Fibroblast of mammary gland (primary cell): Measurements from ENCODE around the gene PRKD3.

Experiments used
- DNase-seq: peaks from one replicate; pipeline ENCODE4 v3.0.0-alpha.2; 2010; ENCODE audit warnings: low read depth
- H3K4me3 ChIP-seq: 2 replicates; pipeline ENCODE4 v1.5.1; 2011; ENCODE audit warnings: low read depth, mild to moderate bottlenecking, low read length, moderate library complexity; ENCODE audit not compliant: control insufficient read depth
- TF ChIP-seq, protein P1 (sequence below): conservative IDR thresholded peaks from 2 replicates; pipeline ENCODE4 v1.5.1; 2011; ENCODE audit warnings: low read depth, low read length, inconsistent platforms; ENCODE audit not compliant: control insufficient read depth, insufficient read depth

Gene PRKD3

GRCh38 chr2:37325625-37326071 is 1.0 kb upstream of the PRKD3 start:
- H3K4me3 ChIP-seq: peak overlapping the region; percentile 76
- TF ChIP-seq, protein P1, sequence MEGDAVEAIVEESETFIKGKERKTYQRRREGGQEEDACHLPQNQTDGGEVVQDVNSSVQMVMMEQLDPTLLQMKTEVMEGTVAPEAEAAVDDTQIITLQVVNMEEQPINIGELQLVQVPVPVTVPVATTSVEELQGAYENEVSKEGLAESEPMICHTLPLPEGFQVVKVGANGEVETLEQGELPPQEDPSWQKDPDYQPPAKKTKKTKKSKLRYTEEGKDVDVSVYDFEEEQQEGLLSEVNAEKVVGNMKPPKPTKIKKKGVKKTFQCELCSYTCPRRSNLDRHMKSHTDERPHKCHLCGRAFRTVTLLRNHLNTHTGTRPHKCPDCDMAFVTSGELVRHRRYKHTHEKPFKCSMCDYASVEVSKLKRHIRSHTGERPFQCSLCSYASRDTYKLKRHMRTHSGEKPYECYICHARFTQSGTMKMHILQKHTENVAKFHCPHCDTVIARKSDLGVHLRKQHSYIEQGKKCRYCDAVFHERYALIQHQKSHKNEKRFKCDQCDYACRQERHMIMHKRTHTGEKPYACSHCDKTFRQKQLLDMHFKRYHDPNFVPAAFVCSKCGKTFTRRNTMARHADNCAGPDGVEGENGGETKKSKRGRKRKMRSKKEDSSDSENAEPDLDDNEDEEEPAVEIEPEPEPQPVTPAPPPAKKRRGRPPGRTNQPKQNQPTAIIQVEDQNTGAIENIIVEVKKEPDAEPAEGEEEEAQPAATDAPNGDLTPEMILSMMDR: no peak
- DNase-seq: peak; percentile 12

DNA sequence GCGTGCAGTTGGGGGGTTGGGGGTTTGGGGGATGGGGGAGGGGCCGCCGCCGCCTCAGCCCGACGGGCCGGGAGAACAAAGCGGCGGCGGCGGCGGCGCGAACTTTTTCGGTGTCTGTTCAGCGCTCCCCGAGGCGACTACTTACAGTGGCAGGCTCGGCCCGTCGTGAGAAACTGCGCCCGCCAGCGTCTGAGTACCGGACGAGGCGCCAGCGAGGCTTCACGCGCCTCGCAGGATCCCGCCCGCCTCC is 172 bp downstream of the PRKD3 start:
- TF ChIP-seq, protein P1: no peak
- peak overlapping the region; percentile 87 for H3K4me3 ChIP-seq
- DNase-seq: peak; percentile 59

DNA sequence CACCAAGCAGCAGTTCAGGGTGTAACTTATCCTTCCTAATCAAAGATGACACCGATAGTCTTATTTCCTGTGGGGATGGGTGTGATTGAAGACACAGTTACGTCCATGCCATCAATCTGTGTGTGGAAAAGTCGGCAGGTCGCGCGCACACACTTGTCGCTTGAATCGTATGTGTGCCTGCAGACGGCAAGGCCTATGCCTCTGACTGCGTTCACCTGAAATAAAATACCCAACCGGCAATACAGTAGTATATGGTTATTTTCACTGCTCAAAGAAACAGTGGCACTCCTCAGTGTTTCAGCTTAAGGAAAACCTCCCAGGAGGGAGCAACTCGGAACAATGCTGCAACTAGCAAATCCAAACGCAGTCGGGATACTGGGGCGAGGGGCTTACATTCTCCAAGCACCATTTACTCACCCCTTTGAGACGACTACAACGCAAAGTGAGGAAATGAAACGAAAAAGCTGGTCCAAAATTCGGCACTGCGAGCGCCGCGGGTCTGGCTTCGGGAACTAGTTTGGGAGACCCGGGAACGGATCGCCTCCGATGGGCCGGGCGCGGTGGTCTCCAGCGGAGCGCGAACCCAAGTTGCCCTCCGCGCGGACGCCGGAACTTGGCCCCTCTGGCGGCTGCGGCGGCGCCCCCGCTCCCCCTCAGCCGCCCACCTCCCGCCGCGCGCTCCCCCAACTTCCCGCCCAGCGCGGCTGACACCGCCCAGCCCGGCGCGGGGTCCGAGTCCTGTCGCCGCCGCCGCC is 675 bp downstream of the PRKD3 start:
- TF ChIP-seq, protein P1: no peak
- H3K4me3 ChIP-seq: peak overlapping the region; percentile 87
- peak; percentile 31 for DNase-seq

DNA sequence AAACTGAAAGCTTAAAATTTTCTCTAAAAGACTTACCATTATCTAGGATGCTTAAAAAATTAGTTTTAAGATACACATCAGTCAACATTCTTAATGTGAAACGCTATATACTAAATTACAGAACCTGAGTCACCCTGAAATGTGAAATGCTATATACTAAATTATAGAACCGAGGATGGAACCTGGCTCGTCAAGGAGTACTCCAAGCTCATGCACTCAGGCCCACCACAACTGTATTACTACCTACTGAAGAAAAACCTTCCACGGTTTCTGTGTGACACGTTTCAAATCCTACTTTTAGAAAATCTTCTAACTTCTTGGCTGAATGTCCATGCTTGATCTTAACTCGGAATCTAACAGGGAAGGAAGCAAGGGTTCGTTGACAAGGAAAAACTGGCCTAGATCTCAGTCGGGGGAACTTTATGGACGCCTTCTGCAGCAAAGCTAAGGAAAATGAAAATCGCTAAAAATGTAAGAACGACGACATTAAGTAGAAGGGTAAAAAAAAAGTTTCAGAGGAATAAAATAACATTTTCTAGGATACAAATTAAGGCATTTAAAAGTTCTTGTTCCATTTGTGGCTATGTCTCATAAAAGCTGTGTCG is 1.4 kb downstream of the PRKD3 start:
- peak overlapping the region; percentile 87 for H3K4me3 ChIP-seq
- TF ChIP-seq, protein P1: no peak
- DNase-seq: peak; percentile 16

GRCh38 chr2:37322368-37322767 is 2.3 kb downstream of the PRKD3 start:
- no peak overlapping the region for H3K4me3 ChIP-seq
- DNase-seq: peak; percentile 42
- TF ChIP-seq, protein P1: no peak

- TF ChIP-seq, protein P1: no peak
- H3K4me3 ChIP-seq: no peak overlapping the region
- DNase-seq: no peak
Measured at GRCh38 chr2:37321029-37321682, 3.5 kb downstream of the PRKD3 start.
